ENCODE results near the gene PCID2. TPM values are rescaled to one million over a fixed set of nuclear protein-coding genes. Genes with fewer than 3 reads are reported as not detected.
A peak's percentile ranks its signal among the peaks of the same experiment; 100 is the strongest.

Gene PCID2
- polyA plus RNA-seq, 1 experiment = 73.6 TPM

- no peak for DNase-seq (ENCODE audit: low read depth)
- TF ChIP-seq, protein P1, sequence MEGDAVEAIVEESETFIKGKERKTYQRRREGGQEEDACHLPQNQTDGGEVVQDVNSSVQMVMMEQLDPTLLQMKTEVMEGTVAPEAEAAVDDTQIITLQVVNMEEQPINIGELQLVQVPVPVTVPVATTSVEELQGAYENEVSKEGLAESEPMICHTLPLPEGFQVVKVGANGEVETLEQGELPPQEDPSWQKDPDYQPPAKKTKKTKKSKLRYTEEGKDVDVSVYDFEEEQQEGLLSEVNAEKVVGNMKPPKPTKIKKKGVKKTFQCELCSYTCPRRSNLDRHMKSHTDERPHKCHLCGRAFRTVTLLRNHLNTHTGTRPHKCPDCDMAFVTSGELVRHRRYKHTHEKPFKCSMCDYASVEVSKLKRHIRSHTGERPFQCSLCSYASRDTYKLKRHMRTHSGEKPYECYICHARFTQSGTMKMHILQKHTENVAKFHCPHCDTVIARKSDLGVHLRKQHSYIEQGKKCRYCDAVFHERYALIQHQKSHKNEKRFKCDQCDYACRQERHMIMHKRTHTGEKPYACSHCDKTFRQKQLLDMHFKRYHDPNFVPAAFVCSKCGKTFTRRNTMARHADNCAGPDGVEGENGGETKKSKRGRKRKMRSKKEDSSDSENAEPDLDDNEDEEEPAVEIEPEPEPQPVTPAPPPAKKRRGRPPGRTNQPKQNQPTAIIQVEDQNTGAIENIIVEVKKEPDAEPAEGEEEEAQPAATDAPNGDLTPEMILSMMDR (IDR thresholded peaks at IDR 0.05; ENCODE audit: insufficient read depth, low read depth, low read length) = no peak
- H3K4me3 ChIP-seq (ENCODE audit: low read depth, low read length) = no peak overlapping the region
- CTCF ChIA-PET = no interaction called here
- H3K27me3 ChIP-seq (ENCODE audit: control insufficient read depth, insufficient read depth, low read length) = no peaks in the 10 kb centered on the region
- peaks cover 15% of the 10 kb centered on the region for H3K36me3 ChIP-seq (ENCODE audit: control insufficient read depth, insufficient read depth, low read length)
- POLR2A ChIA-PET = no interaction called here
Measured at GRCh38 chr13:113196970-113197737, 11.3 kb downstream of the PCID2 start.

GRCh38 chr13:113195360-113195759, 13.1 kb downstream of the PCID2 start:
- no peak for DNase-seq (ENCODE audit: low read depth)
- peaks cover 16% of the 10 kb centered on the region for H3K36me3 ChIP-seq (ENCODE audit: control insufficient read depth, insufficient read depth, low read length)
- ChIA-PET CTCF (no interaction called here), POLR2A (no interaction called here)
- no peak overlapping the region for H3K4me3 ChIP-seq (ENCODE audit: low read depth, low read length)
- no peaks in the 10 kb centered on the region for H3K27me3 ChIP-seq (ENCODE audit: control insufficient read depth, insufficient read depth, low read length)
- TF ChIP-seq, protein P1 (IDR thresholded peaks at IDR 0.05; ENCODE audit: insufficient read depth, low read depth, low read length) = no peak

- POLR2A ChIA-PET = no interaction called here
- DNase-seq (ENCODE audit: low read depth) = peak; percentile 37
- Histone ChIP-seq H3K4me3 (ENCODE audit: low read depth, low read length) (no peak overlapping the region), H3K36me3 (ENCODE audit: control insufficient read depth, insufficient read depth, low read length) (peaks cover 18% of the 10 kb centered on the region), H3K27me3 (ENCODE audit: control insufficient read depth, insufficient read depth, low read length) (no peaks in the 10 kb centered on the region)
- TF ChIP-seq, protein P1 (IDR thresholded peaks at IDR 0.05; ENCODE audit: insufficient read depth, low read depth, low read length) = no peak
- CTCF ChIA-PET = no interaction called here
Measured at GRCh38 chr13:113192902-113193301, 15.6 kb downstream of the PCID2 start.

- DNase-seq (ENCODE audit: low read depth) = no peak
- ChIA-PET CTCF (interaction anchor here (0.8 kb wide), 1 partner anchor 163 kb away, joined by 3 read pairs; no protein-coding TSS in a partner anchor), POLR2A (no interaction called here)
- no peaks in the 10 kb centered on the region for H3K27me3 ChIP-seq (ENCODE audit: control insufficient read depth, insufficient read depth, low read length)
- H3K36me3 ChIP-seq (ENCODE audit: control insufficient read depth, insufficient read depth, low read length) = peaks cover 16% of the 10 kb centered on the region
- TF ChIP-seq, protein P1 (IDR thresholded peaks at IDR 0.05; ENCODE audit: insufficient read depth, low read depth, low read length) = no peak
- no peak overlapping the region for H3K4me3 ChIP-seq (ENCODE audit: low read depth, low read length)
Measured at GRCh38 chr13:113192279-113192678, 16.2 kb downstream of the PCID2 start.

- POLR2A ChIA-PET = no interaction called here
- CTCF ChIA-PET = no interaction called here
- peaks cover 10% of the 10 kb centered on the region for H3K36me3 ChIP-seq (ENCODE audit: control insufficient read depth, insufficient read depth, low read length)
- TF ChIP-seq, protein P1 (IDR thresholded peaks at IDR 0.05; ENCODE audit: insufficient read depth, low read depth, low read length) = no peak
- no peak for DNase-seq (ENCODE audit: low read depth)
- no peak overlapping the region for H3K4me3 ChIP-seq (ENCODE audit: low read depth, low read length)
- no peaks in the 10 kb centered on the region for H3K27me3 ChIP-seq (ENCODE audit: control insufficient read depth, insufficient read depth, low read length)
Measured at GRCh38 chr13:113190181-113190580, 18.3 kb downstream of the PCID2 start.
